NCI-H2196 (cell line): Measurements from ENCODE around the gene PNPO.
A peak's percentile ranks its signal among the peaks of the same experiment; 100 is the strongest.

Experiments
- DNase-seq: peaks from one replicate; lab custom pipeline; 2025; ENCODE audit not compliant: unreplicated experiment; lab: John Stamatoyannopoulos, UW

Gene PNPO

DNA sequence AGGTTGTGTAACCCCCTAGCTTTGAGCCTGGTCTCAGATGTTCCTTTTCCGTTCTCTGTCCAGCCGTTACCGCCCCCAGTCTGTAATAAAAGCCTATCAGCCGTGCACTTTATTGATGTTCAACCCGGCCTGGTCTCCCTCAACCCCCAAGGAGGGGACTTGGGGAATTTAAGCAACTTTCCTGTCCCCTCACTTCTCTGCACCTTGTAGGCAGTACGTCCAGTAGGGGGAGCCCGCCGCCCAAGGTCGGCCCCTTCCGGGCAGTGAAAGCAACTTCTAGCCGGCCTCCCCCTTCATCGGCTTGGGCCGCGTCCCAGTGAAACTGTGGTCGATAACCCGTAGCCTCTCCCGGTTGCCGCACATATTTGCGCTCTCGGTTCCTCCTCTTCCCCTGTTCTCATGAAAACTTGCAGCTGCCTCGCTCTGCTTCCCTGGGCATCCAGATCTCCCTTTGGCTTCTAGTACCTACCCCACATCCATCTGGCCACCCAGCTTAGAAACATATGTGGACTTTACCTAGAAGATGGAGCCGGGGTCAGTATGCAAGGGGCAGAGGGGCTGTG lies 7.9 kb downstream of the PNPO start:
- peak; percentile 91 for DNase-seq

GRCh38 chr17:47949946-47950345 lies 8.6 kb downstream of the PNPO start:
- peak; percentile 41 for DNase-seq

- DNase-seq: no peak
These were observed 9.1 kb downstream of the PNPO start for GRCh38 chr17:47950448-47950847.

GRCh38 chr17:47952171-47953021 lies 11.0 kb downstream of the PNPO start:
- DNase-seq: no peak

GRCh38 chr17:47953909-47954308 lies 12.5 kb downstream of the PNPO start:
- DNase-seq: no peak

DNA sequence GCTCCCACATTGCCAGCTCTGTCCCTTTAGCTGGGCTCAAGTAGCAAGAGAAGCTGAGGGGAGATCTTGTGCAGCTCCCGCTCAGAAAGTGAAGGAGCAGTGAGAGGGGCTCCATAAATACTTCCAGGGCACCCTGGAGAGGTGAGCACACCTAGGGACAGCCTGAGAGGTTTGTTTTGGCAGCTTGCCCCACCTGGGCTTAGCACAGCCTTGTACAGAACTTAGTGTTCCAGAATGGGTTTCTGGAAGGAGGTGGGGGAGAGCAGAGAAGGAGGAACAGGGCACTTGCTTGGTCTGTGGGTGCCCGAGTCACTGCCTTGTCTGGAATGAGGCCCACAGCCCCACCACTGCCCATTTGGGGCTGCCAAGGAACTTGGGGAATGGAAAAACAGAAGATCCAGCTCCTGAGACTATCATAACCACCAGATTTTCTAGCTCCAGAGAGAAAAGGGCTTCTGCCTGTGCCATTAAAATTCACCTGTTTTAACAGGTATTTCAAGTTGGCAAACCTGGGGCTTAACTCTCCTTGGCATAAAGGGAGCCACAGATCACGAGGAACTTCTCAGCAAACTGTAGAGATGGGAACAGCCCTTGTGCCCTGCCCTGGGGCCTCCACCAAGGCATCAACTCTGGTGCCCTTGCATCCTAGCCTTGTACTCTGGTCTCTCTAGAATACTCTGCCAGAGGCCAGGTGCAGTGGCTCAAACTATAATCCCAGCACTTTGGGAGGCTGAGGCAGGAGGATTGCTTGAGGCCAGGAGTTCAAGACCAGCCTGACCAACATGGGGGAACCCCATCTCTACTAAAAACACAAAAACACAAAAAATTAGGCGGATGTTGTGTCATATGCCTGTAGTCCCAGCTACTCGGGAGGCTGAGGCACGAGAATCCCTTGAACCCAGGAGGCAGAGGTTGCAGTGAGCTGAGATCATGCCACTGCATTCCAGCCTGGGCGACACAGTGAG lies 14.4 kb downstream of the PNPO start:
- DNase-seq: peak; percentile 57

- no peak for DNase-seq
These were observed 15.6 kb downstream of the PNPO start for GRCh38 chr17:47956791-47957590.

DNA sequence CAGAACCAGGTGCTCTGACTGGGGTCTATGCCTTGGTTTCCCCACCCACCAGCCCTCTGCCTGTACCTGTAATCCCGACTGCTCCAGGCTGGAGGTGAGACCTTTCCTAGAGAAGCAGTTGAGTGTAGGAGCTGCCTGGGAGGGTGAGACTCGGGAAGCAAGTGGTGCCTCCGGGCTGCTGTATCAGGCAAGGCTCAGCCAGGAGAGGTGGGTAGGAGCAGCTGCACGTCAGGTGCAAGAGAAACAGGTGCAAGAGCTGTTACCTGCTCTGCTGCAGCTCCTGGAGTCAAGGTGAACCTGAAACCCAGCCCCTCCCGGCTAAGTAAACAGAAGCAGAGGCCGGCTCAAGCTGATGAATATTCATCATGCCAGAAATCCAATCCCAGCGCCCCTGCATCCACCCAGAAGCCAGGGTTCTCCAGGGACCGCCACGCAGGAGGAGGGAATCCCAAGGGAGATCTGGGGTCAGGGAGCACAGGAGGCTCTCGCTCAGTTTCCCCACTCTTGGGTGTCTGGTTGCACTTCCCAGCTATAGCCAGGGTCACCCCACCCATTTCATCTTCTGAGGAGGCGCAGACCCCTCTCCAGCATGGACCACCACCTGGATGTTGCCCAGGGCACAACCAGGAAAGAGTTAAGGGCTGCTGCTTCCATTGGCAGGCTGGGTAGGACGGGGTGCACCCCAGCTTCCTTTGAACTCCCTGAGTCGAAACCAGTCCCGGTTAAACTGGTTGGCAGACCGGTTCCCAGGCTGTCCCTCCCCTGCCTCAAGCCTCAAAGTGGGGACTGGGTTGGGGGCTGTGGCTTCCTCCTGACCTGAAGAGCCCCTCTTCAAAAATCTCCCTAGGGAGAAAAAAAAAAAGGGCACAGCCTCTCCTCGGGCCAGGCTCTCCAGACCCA lies 16.5 kb downstream of the PNPO start, which contains the start of gene PRR15L:
Gene PRR15L, minus strand, starts transcription at position 293 of the 900 bp plus-strand sequence. CDS start 4,649 bp downstream, outside the sequence.
- peak; percentile 84 for DNase-seq

DNA sequence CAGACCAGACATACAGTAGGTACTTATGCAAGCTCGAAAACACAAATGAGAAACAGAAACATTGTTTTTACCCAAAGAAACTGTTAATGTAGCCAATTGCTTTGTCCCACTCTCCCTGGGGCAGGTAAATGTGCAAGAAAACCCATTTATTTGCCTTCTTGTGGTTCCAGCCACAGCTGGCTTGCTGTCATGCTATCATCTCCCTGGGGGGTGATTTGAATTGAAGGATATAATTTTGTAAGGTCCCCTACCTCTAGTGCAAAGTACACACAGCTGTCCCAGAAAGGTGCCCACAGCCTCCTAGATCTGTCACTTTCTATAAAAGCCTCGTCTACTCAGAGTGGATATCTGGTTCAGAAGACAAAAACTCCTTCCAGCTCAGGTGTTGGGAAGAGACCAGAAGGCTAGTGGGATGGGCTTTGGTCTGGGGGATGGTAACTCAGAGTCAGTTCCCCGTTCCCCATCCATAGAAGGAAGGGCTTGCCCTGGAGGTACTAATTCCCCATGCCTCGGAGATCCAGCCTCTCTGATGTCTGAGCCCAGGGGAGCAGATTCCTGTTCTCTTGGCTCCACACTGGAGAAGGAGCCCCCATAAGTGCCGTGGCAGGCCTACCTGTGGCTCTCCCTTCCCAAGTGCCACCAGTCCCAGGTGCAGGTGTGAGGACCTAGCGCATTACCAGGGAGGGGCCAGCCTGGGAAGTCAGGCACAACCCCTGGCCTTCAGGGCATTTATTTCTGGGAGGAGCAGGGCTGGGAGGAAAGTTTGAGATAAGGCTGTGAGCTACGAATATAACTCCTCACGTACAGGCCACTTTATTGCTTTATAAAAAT lies 18.7 kb downstream of the PNPO start:
- peak; percentile 43 for DNase-seq

DNA sequence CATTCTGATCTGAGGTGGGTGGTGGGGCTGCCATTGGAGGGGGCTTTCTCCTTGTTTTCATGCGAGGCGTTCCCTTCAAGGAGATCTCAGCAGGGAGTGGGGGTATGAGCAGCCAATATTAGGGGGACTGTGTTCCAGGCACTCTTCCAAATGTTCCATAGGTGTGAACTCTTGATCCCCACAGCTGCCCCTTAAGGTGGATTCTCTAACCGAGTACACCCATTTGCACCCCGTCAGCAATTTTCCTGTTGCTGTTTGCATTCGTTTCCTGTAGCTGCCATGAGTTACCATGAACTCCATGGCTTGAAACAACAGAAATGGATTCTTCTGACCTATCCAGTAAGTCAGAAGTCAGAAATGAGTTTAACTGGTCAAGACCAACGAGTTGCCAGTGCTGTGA lies 20.0 kb downstream of the PNPO start:
- DNase-seq: no peak

DNA sequence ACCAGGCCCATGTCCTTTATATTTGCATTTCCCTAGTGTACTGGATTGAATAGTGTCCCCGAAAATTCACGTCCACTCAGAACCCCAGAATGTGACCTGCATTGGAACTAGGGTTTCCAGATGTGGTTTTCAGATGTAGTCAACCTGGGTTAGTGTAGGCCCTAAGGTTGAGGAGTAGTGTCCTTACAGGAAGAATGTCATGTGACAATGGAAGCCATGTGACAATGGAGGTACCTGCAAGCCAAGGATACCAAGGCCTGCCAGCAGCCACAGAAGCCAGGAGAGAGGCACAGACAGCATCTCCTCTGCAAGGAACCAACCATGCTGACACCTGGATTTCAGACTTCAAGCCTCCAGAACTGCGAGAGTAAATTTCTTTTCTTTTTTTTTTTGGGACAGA lies 21.5 kb downstream of the PNPO start:
- no peak for DNase-seq

- DNase-seq: no peak
These were observed 23.5 kb downstream of the PNPO start for GRCh38 chr17:47964856-47965255.

DNA sequence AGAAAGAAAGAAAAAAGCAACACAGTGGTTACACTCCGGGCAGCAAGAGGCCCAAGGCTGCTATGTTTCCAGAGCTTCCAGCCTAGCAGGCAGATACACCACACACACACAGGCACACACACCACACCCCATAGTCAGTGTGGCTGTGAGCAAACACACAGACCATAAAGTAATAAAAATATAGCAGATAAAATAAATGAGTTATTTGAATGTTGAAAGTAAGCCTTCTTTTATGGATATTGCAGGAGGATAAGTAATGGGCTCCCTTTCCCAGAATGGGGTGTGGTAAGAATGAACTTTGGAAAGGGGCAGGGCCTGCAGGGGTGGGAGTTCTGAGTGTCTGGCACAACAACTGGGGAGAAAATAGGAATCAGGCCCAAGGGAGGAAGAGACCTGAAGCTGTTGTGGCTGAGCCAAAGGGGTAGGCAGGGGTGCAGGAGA lies 24.7 kb downstream of the PNPO start:
- no peak for DNase-seq

- DNase-seq: no peak
These were observed 26.4 kb downstream of the PNPO start for GRCh38 chr17:47967607-47968252.

DNA sequence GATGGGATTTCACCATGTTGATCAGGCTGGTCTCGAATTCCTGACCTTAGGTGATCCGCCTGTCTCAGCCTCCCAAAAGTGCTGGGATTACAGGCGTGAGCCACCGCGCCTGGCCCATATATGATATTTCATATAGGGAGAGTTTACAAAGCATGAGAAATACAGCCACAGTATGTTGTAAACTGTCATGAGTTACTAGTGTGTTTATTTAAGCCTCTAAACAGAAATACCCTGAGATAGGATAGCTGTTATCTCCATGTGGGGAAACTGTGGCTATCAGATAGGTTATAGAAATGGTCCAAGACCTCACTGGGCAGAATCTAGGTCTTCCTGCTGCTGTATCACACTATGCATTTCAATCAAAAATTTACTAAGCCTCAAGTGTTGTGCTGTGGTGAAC lies 27.5 kb downstream of the PNPO start:
- no peak for DNase-seq

GRCh38 chr17:47969930-47970724 lies 28.8 kb downstream of the PNPO start:
- DNase-seq: no peak
